HG02884 (cell line): ENCODE data around the gene FRMD4B.

Experiments
- ATAC-seq: cut with Tn5 transposase; IDR thresholded peaks from one replicate; pipeline ENCODE4 v1.9.1; 2021; ENCODE audit warnings: mild to moderate bottlenecking, moderate library complexity; ENCODE audit not compliant: unreplicated experiment

The FRMD4B gene

DNA sequence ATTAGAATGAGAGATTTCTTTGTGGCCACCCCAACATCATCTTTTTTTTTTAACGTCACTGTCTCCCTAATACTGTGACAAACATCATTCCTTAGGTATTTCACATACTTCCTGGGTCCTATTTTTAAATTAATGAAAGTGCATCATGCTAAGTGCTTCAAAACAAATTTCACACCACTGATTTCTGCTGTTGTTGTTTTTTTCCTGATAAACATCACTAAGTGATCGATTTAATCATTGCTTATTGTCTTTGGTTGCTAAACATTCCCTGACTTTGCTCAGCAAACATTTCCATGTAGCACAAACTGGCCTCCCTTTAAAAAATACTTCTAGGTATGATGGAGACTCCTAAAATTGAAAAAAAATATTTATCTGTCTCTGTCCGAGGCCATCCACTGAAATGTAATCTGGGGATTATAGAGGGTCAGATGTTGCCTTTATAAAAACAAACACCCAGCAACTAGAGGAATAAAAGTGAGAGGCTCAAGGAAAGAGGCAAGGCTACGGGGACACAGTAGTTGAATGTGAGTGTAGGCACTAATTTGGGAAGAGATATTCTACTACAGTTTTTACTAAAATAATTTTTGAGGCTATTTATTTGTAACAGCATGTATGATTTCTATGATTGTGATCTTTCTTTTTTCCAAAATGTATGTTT is 243.0 kb downstream of the FRMD4B start:
- no peak for ATAC-seq

DNA sequence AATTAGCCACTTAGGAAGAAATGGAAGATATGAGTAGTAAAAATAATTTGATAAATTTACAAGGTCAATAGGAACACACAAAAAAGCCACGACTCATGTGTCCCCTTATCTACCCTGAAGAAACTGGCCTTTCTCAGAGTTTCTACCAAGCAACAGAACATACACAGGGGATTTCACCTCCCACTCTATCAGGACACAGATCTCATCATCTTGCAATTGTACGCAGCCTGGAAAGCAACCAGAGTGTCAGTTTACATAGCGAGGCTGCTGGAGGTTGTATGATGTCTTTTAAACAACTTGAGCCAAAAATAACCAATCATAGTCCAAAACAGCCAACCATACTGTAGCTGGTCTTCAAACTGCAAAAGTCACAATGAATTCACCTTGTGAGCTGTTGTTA is 243.8 kb downstream of the FRMD4B start:
- no peak for ATAC-seq

DNA sequence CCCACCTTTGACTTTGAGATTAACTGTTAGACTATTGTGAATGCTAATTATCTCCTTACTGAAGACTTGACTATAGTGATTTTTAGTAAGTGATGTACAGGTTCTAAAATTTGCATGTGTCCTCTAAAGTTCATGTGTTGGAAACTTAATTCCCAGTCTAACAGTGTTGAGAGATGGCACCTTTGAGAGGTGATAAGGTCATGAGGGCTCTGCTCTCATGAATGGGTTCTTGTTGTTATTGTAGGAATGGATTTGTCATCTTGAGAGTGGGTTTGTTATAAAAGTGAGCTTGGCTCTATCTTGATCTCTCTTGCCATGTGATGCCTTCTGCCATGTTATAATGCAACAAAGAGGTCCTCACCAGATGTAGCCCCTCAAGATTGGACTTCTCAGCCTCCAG is 244.6 kb downstream of the FRMD4B start:
- ATAC-seq: no peak

DNA sequence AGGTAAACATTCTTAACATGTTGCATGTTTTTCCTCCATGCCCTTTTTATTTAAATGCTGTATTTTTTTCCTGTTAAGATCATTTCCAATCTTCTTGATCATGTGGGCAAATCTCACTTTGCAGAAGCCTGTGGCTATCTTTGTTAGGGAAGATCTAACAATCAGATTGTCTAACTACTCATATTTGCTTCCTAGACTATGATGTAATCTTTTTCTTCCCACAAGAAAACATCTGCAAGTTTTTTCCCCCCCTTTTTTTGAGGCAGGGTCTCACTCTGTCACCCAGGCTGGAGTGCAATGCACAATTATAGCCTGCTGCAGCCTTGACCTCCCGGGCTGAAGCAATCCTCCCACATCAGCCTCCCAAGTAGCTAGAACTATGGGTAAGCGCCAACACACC is 248.5 kb downstream of the FRMD4B start:
- ATAC-seq: no peak

DNA sequence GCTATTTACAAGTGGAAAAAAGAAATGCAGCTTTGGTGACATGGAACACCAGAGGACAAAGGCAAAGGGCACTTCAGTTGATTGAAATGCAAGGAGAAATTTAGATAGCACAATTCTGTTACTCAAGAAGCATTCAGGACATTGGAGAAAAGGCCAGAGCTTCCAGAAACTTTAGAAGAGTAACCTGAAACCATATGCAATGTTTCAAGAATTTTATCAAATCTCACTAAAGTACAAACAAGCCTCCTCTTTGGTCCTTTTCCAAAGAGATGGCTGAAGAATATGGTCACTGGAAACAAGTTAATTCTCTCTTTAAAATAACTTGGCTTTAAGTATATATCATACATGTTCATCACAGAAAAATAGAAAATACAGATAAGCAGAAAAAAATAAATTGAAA is 248.9 kb downstream of the FRMD4B start:
- no peak for ATAC-seq

DNA sequence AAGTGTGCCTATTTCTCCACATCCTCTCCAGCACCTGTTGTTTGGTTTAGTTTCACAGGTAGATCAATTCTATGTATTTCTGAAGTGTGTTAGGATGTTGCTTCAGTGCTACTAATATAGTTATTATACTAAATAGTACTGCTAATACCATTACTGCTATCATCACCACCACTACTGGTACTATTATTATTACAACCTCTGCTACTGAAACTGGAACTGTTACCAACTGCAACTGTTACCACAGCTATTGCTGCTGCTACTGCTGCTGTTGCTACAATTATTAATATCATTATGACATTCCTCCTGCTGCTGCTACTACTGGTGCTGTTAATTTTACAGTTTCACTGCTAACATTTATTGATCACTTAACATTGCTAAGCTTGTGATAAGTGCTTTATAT is 255.2 kb downstream of the FRMD4B start:
- peak; percentile 99 for ATAC-seq

DNA sequence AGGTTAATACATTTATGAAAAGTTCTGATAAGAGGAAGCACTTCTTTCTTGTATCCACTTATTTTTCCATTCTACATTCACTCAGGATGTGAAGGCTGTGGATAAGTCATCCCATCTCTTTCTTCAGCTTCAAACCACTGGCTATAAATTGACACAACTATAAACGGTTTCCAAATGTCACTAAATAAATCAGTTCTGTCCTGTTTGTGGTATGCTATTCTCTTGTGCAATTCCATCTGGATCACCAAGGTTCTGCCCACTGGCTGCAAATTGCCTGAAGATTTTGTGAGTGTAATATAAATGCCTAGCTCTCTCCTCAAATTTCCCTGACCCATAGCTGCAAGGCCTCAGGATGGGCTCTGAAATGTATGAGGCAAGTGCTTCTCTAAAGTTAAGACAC is 256.4 kb downstream of the FRMD4B start:
- ATAC-seq: no peak

DNA sequence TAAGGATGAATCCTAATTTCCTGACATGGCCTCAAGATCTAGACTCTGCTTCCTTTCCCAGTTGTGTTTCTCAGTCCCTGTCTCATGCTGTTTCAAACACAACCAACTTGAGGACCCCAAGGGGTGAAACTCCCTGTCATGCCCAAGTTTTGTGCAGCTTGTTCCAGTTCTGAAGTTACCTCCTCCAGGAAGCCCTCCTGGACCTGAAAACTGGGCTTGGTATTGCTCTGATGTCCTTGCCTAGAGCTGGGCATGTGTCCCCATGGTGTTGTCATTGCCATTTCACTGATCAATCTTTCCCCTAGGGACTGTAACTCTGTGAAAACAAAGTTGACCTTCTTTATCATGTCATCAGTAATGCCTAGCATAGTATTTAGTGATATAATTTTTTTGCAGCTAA is 257.4 kb downstream of the FRMD4B start:
- ATAC-seq: no peak

DNA sequence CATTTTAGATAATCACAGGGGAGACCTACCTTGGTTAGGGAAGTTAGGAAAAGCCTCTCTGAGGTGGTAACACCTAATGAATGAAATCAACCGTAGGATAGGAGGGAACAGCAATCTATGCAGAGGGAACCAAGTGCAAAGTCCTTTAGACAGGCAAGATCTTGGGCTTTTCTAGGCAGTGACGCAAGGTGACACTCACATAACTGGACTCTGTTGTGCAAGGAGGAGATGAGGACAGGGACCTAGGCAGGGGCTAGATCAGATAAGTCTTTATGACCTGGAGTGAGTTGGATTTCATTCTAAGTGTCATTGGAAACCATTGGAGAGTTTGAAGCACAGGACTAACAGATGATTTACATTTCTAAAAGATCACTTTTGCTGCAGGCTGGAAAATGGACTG is 258.9 kb downstream of the FRMD4B start:
- no peak for ATAC-seq

DNA sequence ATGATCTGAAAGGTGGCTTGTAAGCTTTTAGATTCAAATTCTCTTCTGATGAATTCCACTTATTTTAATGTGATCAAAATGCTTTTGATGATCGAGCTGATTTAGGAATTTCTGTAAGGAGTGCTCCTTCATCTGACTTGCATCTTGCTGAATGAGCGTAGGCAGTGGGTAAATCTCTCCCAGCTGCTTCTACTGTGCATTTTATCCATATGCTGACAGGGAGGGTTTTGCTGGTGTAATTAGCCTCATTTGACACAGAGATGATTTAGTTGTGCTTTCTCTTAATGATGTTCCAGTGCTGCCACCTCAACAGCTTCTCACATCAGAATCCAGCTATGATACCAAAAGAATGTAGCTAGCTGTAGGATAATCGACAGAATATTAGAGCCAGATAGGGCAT is 259.7 kb downstream of the FRMD4B start:
- ATAC-seq: no peak

DNA sequence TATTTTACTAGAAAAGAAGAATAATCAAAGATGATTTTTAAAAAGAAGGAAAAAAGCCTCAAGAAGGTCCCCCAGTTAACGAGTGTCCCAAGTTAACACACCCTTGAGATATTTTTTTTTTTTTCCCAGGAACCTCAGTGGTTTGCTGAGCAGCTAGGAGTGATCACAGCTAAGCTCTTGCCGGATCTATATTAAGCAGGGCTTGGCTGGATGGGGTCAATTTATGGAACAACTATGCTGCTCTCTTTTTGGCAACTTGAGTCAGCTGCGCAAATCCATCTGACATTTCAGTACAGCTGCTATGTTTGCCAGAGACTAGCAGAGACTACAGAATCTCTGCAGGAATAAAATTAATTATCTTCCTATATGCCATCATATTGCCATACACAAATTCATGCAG is 263.5 kb downstream of the FRMD4B start, which contains the start of gene LMOD3:
LMOD3 (minus strand) TSS at position 193 of the 400 bp plus-strand sequence. CDS start 209 bp downstream, outside the sequence.
- ATAC-seq: no peak

DNA sequence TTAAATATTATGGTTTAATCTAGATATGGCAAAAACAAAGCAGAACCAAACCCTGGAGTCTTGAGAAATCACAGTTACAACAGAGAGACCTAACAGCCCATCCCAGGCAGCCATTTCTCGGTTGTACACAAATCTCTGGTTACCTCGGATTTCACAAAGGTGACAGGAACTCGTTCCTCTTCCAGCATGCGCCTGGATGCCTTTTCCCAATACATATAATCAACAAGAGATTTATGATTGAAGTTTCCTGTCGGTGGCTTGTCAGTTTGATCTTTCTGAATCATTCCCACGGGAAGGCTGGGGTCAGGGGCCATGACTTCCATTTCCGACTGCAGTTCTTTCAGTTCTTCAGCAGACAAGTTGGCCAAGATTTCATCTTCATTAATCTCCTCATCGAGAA is 263.9 kb downstream of the FRMD4B start:
- no peak for ATAC-seq

DNA sequence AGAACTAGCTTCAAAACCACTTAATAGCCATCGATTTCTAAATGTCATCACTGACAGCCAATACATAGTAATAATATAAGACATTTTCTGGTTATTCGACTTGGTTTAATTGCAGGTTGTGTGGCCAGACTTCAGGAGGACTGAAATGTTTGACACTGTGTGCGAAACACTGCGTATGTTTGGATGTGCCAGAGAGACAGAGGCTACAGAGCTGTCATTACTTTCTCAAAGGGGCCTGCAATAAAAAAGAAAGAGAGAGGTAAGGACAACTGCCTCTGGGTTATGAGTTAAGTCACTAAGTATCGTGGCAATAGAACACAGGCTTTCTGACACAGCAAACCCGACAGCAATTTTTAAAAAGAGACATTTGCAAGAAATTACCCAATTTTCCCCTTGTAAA is 264.4 kb downstream of the FRMD4B start:
- no peak for ATAC-seq

DNA sequence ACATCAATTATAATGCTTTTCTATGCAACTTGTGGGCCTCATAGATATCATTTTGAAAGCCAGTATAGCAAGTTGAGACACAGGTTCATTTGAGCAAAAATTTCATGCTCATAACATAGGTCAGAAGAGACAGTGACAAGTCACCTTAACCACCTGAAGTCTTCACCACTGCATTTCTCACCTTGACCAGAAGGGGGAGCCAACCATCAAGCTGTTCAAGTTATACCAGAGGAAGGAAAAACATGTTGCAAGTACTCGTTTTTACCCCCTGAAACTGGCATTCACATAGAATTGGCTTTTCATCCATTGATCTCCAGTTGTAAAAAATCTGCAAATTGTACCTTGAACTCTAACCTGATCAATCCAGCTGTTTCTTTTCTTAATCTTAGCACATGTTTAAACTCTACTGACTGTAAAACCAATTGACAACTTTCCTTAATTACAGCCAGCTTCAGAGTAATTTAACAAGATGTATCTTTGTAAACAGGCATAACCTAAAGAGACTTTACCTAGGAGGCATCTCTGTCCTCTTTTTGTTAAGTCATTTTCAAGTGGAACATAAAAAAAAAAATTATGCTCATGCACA is 264.9 kb downstream of the FRMD4B start:
- peak; percentile 91 for ATAC-seq
